ENCODE measurements around the gene HHIPL2.
"Not testable (repeated sequence)": the region's sequence is repeated elsewhere in the genome, so short reads cannot be mapped to it uniquely, and the experiment has no call there.

The HHIPL2 gene

GRCh38 chr1:222523852-222524251, 24.1 kb downstream of the HHIPL2 start:
- DNase-seq (ENCODE audit: low spot score in 2 of 2): no peak
- H3K4me1 Mint-ChIP-seq: peaks cover 3% of the 10 kb centered on the region
- H3K36me3 Mint-ChIP-seq: peaks cover 7% of the 10 kb centered on the region
- H3K4me3 Mint-ChIP-seq: no peak overlapping the region
- H3K27ac Mint-ChIP-seq: no peak overlapping the region
- H3K27me3 Mint-ChIP-seq: peaks cover 4% of the 10 kb centered on the region
- peaks cover 3% of the 10 kb centered on the region for H3K9me3 Mint-ChIP-seq
- ATAC-seq (ENCODE audit: low read depth): no peak

- Mint-ChIP-seq H3K4me3 (no peak overlapping the region), H3K36me3 (peaks cover 1% of the 10 kb centered on the region), H3K4me1 (peaks cover 3% of the 10 kb centered on the region), H3K9me3 (peaks cover under 1% of the 10 kb centered on the region), H3K27me3 (peaks cover 2% of the 10 kb centered on the region), H3K27ac (no peak overlapping the region)
- ATAC-seq (ENCODE audit: low read depth): no peak
- DNase-seq (ENCODE audit: low spot score in 2 of 2): no peak
These were observed 25.6 kb downstream of the HHIPL2 start for GRCh38 chr1:222522105-222522915.

- Mint-ChIP-seq H3K36me3 (no peaks in the 10 kb centered on the region), H3K27me3 (peaks cover 1% of the 10 kb centered on the region), H3K27ac (no peak overlapping the region), H3K9me3 (no peaks in the 10 kb centered on the region), H3K4me1 (peaks cover 3% of the 10 kb centered on the region), H3K4me3 (no peak overlapping the region)
- ATAC-seq (ENCODE audit: low read depth): no peak
- no peak for DNase-seq (ENCODE audit: low spot score in 2 of 2)
These were observed 26.4 kb downstream of the HHIPL2 start for GRCh38 chr1:222521299-222522104.

- H3K36me3 Mint-ChIP-seq; H3K27me3 Mint-ChIP-seq; H3K4me3 Mint-ChIP-seq; H3K27ac Mint-ChIP-seq; H3K4me1 Mint-ChIP-seq; ATAC-seq (ENCODE audit: low read depth); DNase-seq (ENCODE audit: low spot score in 2 of 2); H3K9me3 Mint-ChIP-seq: not testable (repeated sequence)
These were observed 58.4 kb downstream of the HHIPL2 start for GRCh38 chr1:222489496-222489895.

GRCh38 chr1:222487774-222488173, 60.1 kb downstream of the HHIPL2 start:
- H3K27ac Mint-ChIP-seq; ATAC-seq (ENCODE audit: low read depth); H3K4me1 Mint-ChIP-seq; H3K27me3 Mint-ChIP-seq; H3K36me3 Mint-ChIP-seq; DNase-seq (ENCODE audit: low spot score in 2 of 2); H3K4me3 Mint-ChIP-seq; H3K9me3 Mint-ChIP-seq: not testable (repeated sequence)

GRCh38 chr1:222484005-222484404, 63.9 kb downstream of the HHIPL2 start:
- not testable (repeated sequence) for H3K27ac Mint-ChIP-seq; H3K36me3 Mint-ChIP-seq; H3K4me1 Mint-ChIP-seq; DNase-seq (ENCODE audit: low spot score in 2 of 2); ATAC-seq (ENCODE audit: low read depth); H3K9me3 Mint-ChIP-seq; H3K4me3 Mint-ChIP-seq; H3K27me3 Mint-ChIP-seq

- not testable (repeated sequence) for H3K9me3 Mint-ChIP-seq; DNase-seq (ENCODE audit: low spot score in 2 of 2); ATAC-seq (ENCODE audit: low read depth); H3K4me3 Mint-ChIP-seq; H3K36me3 Mint-ChIP-seq; H3K4me1 Mint-ChIP-seq; H3K27me3 Mint-ChIP-seq; H3K27ac Mint-ChIP-seq
These were observed 68.3 kb downstream of the HHIPL2 start for GRCh38 chr1:222479567-222479966.

GRCh38 chr1:222476436-222476835, 71.5 kb downstream of the HHIPL2 start:
- not testable (repeated sequence) for H3K36me3 Mint-ChIP-seq; H3K9me3 Mint-ChIP-seq; H3K27me3 Mint-ChIP-seq; H3K27ac Mint-ChIP-seq; H3K4me3 Mint-ChIP-seq; ATAC-seq (ENCODE audit: low read depth); H3K4me1 Mint-ChIP-seq; DNase-seq (ENCODE audit: low spot score in 2 of 2)

GRCh38 chr1:222473717-222474116, 74.2 kb downstream of the HHIPL2 start:
- H3K36me3 Mint-ChIP-seq; H3K27me3 Mint-ChIP-seq; DNase-seq (ENCODE audit: low spot score in 2 of 2); H3K9me3 Mint-ChIP-seq; H3K4me1 Mint-ChIP-seq; ATAC-seq (ENCODE audit: low read depth); H3K4me3 Mint-ChIP-seq: not testable (repeated sequence)
- peak overlapping the region; percentile 78 for H3K27ac Mint-ChIP-seq

- H3K36me3 Mint-ChIP-seq; H3K4me1 Mint-ChIP-seq; H3K9me3 Mint-ChIP-seq; DNase-seq (ENCODE audit: low spot score in 2 of 2); H3K27ac Mint-ChIP-seq; ATAC-seq (ENCODE audit: low read depth); H3K4me3 Mint-ChIP-seq; H3K27me3 Mint-ChIP-seq: not testable (repeated sequence)
These were observed 74.9 kb downstream of the HHIPL2 start for GRCh38 chr1:222472776-222473540.

All from memory B cell (primary cell).